Tibial nerve (tissue), 4 donors: ENCODE measurements around the gene FNIP2. TPM values are rescaled to one million over a fixed set of nuclear protein-coding genes. Genes with fewer than 3 reads are reported as not detected.
A peak's percentile ranks its signal among the peaks of the same experiment; 100 is the strongest.
"Not testable (repeated sequence)": the region's sequence is repeated elsewhere in the genome, so short reads cannot be mapped to it uniquely, and the experiment has no call there.

Experiments
- DNase-seq, 2 donors: peaks; one replicate each; pipeline ENCODE4 v3.0.0-alpha.2; 2019; ENCODE audit warnings: low spot score in 2 of 2
- H3K27ac ChIP-seq, 4 donors: fragments of 200-600 bp; sonication (generic) in 3 of 4; one replicate each; pipeline ENCODE4 v1.5.1; 2017 to 2019; ENCODE audit warnings: mild to moderate bottlenecking in 1 of 4
- H3K27me3 ChIP-seq, 2 donors: fragments of 200-600 bp; sonication (generic) in 1 of 2; one replicate each; pipeline versions ENCODE4 v1.5.1 to v1.6.0; 2017 to 2019
- H3K36me3 ChIP-seq, 3 donors: fragments of 200-600 bp; sonication (generic); one replicate each; pipeline ENCODE4 v1.5.1; 2018 to 2019
- H3K4me1 ChIP-seq, 4 donors: fragments of 200-600 bp; sonication (generic) in 3 of 4; one replicate each; pipeline ENCODE4 v1.5.1; 2017 to 2019
- H3K4me3 ChIP-seq, 4 donors: fragments of 200-600 bp; sonication (generic) in 3 of 4; one replicate each; pipeline ENCODE4 v1.5.1; 2017 to 2019; ENCODE audit warnings: mild to moderate bottlenecking in 1 of 4, moderate library complexity in 1 of 4
- H3K9me3 ChIP-seq, 4 donors: fragments of 200-600 bp; sonication (generic) in 3 of 4; one replicate each; pipeline ENCODE4 v1.5.1; 2017 to 2019
- CTCF ChIP-seq, 5 experiments: fragments of 200-600 bp in 3 of 5; fragments of 450-650 bp in 2 of 5; sonication (generic) in 3 of 5; IDR thresholded peaks; one replicate each; pipeline ENCODE4 v1.5.1; 2016 to 2019; ENCODE audit warnings: antibody characterized with exemption in 5 of 5, mild to moderate bottlenecking in 3 of 5, moderate library complexity in 2 of 5
- EP300 ChIP-seq, 2 donors: sonication (generic); formaldehyde crosslinking; IDR thresholded peaks; one replicate each; pipeline ENCODE4 v1.6.1; 2017; ENCODE audit warnings: antibody characterized with exemption in 2 of 2, mild to moderate bottlenecking in 1 of 2
- POLR2A ChIP-seq, 2 donors: fragments of 450-650 bp; IDR thresholded peaks; one replicate each; pipeline ENCODE4 v1.6.1; 2017; ENCODE audit warnings: antibody characterized with exemption in 2 of 2, mild to moderate bottlenecking in 2 of 2, moderate library complexity in 2 of 2
- WGBS, 2 donors: methylation state at CpG; one replicate each; pipeline ENCODE4 v1.1.5; 2018; 5-methylcytosine and 5-hydroxymethylcytosine counted together
- total RNA-seq, 4 donors: library from RNA; depleted of rRNA; stranded (reverse); fragments of >200 nt; gene quantifications; one replicate each; pipeline ENCODE4 v1.1.0, GENCODE V29; 2016

The FNIP2 gene
- total RNA-seq, 4 donors from 2014 or later, result 61.5 to 74.3 (median 69.3) TPM

- WGBS, 2 donors, result 50% methylated on average over 1 of the region's 1 CpG
Measured at GRCh38 chr4:158793021-158793420, 24.2 kb downstream of the FNIP2 start.

GRCh38 chr4:158793430-158793829 lies 24.6 kb downstream of the FNIP2 start:
- WGBS, 2 donors, result 50 to 74% methylated on average over 1 of the region's 1 CpG
- not testable (repeated sequence) for H3K9me3 ChIP-seq, H3K36me3 ChIP-seq, H3K4me3 ChIP-seq, DNase-seq, H3K27me3 ChIP-seq, H3K27ac ChIP-seq
- H3K4me1 ChIP-seq, result peaks cover 0 to 68% (median 10%) of the 10 kb centered on the region in 4 donors

More at GRCh38 chr4:158793021-158793420, 24.2 kb downstream of the FNIP2 start:
- no peaks in the 10 kb centered on the region for H3K36me3 ChIP-seq
- no peak for TF ChIP-seq POLR2A (IDR thresholded peaks at IDR 0.05)
- no peak for TF ChIP-seq EP300 (IDR thresholded peaks at IDR 0.05)
- no peak for TF ChIP-seq CTCF (IDR thresholded peaks at IDR 0.05)
- H3K27ac ChIP-seq, result no peak overlapping the region
- peaks cover 0 to 68% (median 12%) of the 10 kb centered on the region in 4 donors for H3K4me1 ChIP-seq
- no peaks in the 10 kb centered on the region for H3K27me3 ChIP-seq
- H3K4me3 ChIP-seq, result no peak overlapping the region
- no peaks in the 10 kb centered on the region for H3K9me3 ChIP-seq
- no peak for DNase-seq

- Histone ChIP-seq H3K27me3 (no peaks in the 10 kb centered on the region), H3K4me1 (peaks cover 0 to 63% (median 7%) of the 10 kb centered on the region in 4 donors), H3K36me3 (no peaks in the 10 kb centered on the region), H3K4me3 (no peak overlapping the region), H3K9me3 (no peaks in the 10 kb centered on the region), H3K27ac (peak overlapping the region in 2 of 4 donors; percentile 31 to 34)
- TF ChIP-seq CTCF (IDR thresholded peaks at IDR 0.05) (no peak), POLR2A (IDR thresholded peaks at IDR 0.05) (no peak), EP300 (IDR thresholded peaks at IDR 0.05) (peak in 1 of 2 donors; percentile 19)
- DNase-seq, result no peak
- 77 to 78% methylated on average over 7 of the region's 7 CpGs for WGBS, 2 donors
Measured at GRCh38 chr4:158796370-158797140, 27.7 kb downstream of the FNIP2 start.

- no peak overlapping the region for H3K4me3 ChIP-seq
- peaks cover 0 to 48% (median 4%) of the 10 kb centered on the region in 4 donors for H3K4me1 ChIP-seq
- 90 to 92% methylated on average over 7 of the region's 7 CpGs for WGBS, 2 donors
- no peak for TF ChIP-seq POLR2A (IDR thresholded peaks at IDR 0.05)
- no peak for TF ChIP-seq EP300 (IDR thresholded peaks at IDR 0.05)
- TF ChIP-seq CTCF (IDR thresholded peaks at IDR 0.05), result no peak
- no peak overlapping the region for H3K27ac ChIP-seq
- no peaks in the 10 kb centered on the region for H3K36me3 ChIP-seq
- DNase-seq, result no peak
- H3K9me3 ChIP-seq, result no peaks in the 10 kb centered on the region
- H3K27me3 ChIP-seq, result no peaks in the 10 kb centered on the region
Measured at GRCh38 chr4:158798062-158798461, 29.2 kb downstream of the FNIP2 start.

- Histone ChIP-seq H3K4me3 (no peak overlapping the region), H3K27me3 (no peaks in the 10 kb centered on the region), H3K36me3 (no peaks in the 10 kb centered on the region), H3K27ac (no peak overlapping the region), H3K9me3 (no peaks in the 10 kb centered on the region), H3K4me1 (peaks cover 0 to 44% (median 4%) of the 10 kb centered on the region in 4 donors)
- DNase-seq, result no peak
- TF ChIP-seq CTCF (IDR thresholded peaks at IDR 0.05) (no peak), EP300 (IDR thresholded peaks at IDR 0.05) (no peak), POLR2A (IDR thresholded peaks at IDR 0.05) (no peak)
Measured at GRCh38 chr4:158799013-158799770, 30.4 kb downstream of the FNIP2 start.
